HG03558 (cell line): ENCODE data around the gene HUS1B.
"Not testable (repeated sequence)": the region's sequence is repeated elsewhere in the genome, so short reads cannot be mapped to it uniquely, and the experiment has no call there.

ENCODE experiments used
- ATAC-seq: cut with Tn5 transposase; IDR thresholded peaks from one replicate; pipeline ENCODE4 v1.9.1; 2021; ENCODE audit warnings: moderate number of reproducible peaks; ENCODE audit not compliant: unreplicated experiment; ENCODE audit errors: extremely low read depth

The HUS1B gene

DNA sequence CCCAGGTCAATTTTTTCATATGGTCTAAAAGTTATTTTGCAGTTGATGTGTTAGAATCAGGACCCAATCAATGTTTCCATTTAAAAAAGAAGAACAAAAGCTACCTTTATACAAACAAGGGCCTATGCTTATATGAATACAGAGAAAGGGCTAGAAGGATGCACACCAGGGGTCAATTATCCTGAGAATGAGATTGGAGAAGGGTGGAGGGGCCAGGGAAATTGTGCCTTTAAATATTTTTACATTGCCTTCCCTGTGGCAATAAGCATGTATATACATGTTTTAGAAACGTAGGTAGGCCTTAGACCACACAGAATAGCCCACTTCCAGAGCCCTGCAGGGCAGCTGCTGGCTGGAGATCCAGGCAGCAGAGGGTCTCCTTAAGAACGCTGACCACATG, 23.4 kb upstream of the HUS1B start:
- ATAC-seq = no peak

DNA sequence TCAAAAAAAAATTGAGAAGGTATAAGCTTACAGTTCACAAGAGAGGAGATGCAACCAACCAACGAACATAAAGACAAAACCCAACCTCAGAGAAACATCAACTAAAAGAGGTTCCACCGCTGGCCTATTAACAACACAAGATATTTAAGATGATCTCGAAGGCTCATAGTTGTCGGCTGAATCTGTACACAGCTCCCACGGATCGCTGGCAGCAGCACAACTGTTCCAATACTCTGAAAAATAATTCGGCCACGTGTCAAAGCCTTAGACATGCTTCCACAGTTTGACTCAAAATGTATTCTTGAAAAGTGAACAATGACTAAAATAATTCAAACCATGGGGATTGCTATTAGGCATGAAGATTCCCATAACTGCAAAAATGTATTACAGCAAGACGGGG, 22.4 kb upstream of the HUS1B start:
- no peak for ATAC-seq

- ATAC-seq = no peak
Observed at GRCh38 chr6:678520-678919, 21.6 kb upstream of the HUS1B start.

GRCh38 chr6:677919-678318, 21.0 kb upstream of the HUS1B start:
- no peak for ATAC-seq

DNA sequence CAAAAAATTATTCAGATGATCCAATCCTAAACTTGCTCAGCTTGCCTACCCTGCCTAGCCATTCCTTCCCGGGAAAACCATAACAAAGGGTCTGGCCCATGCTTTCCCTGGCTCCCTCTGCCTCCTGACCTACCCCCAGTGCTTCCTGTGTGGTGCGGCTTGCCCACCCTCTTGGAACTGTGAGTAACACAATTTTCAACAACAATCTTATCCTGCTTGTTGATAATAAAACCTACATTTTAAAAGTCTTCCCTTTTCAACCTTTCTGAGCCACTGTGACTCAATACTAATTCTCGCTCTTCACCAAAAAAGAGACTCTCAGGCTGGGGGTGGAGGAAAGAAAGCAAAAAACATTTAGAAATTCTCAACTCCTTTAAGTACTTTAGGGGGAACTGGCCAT, 18.1 kb upstream of the HUS1B start:
- no peak for ATAC-seq

GRCh38 chr6:674406-674805, 17.5 kb upstream of the HUS1B start:
- no peak for ATAC-seq

DNA sequence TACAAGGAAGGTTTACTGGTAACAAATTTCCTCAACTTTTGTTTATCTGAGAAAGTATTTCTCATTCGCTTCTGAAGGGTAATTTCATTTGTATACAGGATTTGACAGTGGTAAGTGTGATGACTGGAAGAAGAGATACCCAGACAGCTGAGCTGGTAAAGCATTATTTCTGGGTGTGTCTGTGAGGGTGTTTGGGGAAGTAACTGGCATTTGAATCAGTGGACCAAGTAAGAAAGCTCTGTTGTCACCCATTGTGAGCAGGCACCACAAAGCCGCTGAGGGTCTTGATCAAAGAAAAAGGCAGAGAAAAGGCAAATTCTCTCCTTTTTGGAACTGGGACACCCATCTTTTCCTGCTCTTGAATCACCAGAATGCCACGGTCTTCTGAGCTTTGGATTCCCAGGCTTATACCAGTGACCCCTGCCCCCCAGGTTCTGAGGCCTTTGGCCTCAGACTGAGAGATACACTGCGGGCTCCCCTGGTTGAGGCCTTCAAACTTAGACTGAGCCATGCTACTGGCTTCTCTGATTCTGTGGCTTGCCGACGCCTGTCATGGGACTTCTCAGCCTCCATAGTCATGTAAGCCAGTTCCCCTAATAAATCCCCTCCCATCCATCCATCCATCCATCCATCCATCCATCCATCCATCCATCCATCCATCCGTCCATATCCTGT, 10.5 kb upstream of the HUS1B start:
- no peak for ATAC-seq

GRCh38 chr6:665403-666267, 8.7 kb upstream of the HUS1B start:
- no peak for ATAC-seq

GRCh38 chr6:663788-664187, 6.9 kb upstream of the HUS1B start:
- not testable (repeated sequence) for ATAC-seq

DNA sequence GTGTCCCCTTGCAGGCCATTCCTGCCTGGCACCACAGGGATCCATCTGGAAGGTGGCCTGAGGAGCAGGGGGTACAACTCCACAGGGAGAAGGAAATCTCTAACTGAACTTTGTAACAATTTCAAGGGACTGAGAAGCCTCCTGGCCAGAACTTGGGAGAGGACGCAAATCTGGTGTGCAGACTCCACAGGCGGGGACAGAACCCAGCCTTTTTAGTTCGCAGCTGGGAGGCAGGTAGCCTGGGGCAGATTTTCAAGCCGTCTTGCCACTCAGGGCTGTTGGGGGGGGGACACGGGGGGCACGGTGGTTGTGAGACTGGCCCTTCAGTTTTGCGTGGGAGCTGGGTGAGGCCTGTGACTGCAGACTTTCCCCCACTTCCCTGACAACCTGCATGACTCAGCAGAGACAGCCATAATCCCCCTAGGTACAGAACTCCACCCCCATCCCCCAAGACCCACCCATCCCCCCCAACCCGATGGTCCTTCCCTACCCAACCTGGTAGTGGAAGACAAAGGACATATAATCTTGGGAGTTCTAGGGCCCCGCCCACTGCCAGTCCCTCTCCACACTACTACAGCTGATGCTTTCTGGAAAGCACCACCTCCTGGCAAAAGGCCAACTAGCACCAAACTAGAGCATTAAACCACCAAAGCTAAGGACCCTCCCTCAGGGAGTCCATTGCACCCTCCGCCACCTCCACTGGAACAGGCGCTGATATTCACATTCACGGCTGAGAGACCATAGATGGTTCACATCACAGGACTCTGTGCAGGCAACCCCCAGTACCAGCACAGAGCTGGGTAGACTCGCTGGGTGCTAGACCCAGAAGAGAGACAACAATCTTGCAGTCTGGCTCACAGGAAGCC, 3.0 kb upstream of the HUS1B start:
- ATAC-seq = no peak

DNA sequence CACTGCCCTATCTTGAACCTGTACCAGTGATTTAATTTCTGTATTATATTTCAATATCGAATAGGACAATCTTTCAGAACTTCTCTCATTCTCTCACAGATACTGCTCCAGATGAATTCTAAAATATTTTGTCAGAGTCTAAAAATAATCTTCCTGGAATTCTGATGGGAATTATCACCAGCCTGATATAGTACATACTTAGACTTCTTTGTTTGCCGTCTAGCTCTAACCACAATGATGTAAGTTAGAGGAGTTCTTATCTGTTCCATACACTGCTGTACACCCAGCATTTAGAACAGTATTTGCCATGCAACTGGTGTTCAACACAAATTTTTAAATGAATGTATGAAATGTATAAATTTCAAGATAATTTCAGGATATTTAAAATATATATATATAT, 1.3 kb upstream of the HUS1B start:
- ATAC-seq = no peak

DNA sequence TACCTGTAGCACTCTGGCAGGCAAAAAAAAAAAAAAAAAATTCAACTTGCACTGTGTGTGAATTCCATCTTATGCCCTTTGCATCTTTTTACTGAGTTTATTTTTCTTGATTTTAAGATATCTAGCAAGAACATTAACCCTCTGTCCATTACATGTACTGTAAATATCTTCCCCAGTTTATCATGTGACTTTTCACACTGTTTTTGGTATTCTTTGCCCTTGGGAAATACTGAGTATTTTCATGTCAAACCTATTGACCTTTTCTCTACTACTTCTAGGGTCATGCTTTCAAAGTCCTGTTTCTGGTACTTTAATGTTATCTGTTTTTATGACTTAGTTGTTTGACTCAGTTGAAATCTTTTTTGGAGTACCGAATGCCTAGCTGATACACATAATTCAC, 843 bp upstream of the HUS1B start:
- no peak for ATAC-seq

DNA sequence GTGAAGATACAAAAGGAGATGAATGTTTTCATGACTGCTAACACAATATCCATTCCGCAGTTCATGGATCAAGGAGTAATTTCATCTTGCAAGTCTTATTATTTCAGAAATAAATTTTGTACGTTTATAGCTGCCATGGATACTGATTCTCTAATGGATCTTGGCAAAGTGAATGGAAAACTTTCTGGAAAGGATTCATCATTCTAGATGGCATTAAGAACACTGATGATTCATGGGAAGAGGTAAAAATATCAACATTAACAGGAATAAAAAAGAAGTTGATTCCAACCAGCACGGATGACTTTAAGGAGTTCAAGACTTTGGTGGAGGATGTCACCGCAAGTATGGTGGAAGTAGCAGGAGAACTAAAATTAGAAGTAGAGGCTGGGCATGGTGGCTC, 2.8 kb downstream of the HUS1B start:
- ATAC-seq = no peak

- no peak for ATAC-seq
Observed at GRCh38 chr6:652865-653264, 4.0 kb downstream of the HUS1B start.

GRCh38 chr6:650098-650497, 6.8 kb downstream of the HUS1B start:
- no peak for ATAC-seq

GRCh38 chr6:642805-643204, 14.1 kb downstream of the HUS1B start:
- ATAC-seq = no peak

DNA sequence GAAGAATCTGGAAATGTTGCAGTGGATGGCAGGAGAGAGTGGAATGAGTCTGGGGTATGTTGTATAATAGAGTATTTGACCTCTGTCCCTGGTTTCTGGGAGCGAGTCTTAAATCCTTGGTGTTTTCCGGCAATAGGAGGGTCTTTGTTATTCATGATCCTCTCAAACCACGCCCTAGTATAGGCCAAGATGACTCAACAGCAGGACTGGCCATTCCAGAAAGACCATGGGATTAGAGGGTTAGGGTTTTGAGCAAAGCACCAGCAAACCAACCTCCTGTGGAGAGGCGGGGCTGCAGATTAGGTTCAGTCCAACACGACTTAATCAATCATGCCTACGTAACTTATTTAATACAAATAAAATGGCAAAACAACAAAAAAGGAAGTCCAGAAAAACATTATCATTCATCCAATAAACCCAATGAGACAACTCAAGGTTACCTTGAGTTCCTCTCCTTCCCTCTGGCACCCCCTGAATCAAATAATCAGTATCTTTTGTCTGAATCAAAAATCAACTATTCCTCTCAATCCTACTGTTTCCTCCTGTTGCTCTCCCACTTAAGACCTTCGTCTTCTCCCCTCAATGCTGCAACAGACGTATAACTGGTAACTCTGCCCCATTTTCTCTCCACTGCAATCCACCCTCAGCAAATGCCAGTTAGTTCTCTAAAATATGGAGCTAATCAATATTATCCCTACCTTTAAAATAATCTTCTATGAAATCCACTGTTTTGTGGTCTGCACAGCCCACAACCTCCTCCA, 15.5 kb downstream of the HUS1B start:
- ATAC-seq = no peak

DNA sequence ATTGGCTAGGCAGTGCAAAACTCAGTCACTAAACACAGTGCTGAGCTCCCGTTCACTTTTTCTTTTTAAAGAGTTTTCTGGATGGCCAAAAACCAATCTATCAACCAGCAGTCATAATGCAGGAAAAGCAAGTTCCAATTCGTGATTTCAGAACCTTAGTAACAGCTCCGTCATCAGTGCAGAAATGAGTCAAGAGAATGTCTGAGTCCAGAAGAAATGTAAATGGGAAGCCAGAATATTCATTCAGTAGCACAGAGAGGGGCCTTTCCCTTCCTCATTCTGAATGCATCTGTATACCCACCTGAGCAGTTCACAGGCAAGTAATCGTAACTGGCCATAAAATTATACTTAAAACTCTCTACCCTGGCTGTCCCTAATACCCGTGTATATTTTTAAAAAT, 20.4 kb downstream of the HUS1B start:
- peak; percentile 75 for ATAC-seq

GRCh38 chr6:635233-635632, 21.7 kb downstream of the HUS1B start:
- no peak for ATAC-seq

DNA sequence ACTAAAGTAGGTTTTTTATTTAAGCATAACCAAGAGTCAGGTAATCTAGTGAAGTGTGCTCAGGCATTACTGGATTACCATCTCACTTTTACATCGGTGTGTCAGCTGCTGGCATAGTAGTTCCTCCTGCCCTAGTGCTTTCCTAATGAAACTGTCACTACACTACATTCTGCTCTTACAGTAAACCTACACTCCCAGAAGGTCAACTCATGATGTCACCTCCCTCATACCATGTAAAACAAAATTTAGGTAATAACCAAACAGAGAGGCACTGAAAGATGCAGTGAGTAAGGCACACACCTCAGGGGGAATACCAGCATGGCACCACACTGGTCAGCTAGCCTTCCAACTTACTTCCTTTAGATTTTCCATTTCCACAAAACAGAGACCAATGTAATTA, 23.3 kb downstream of the HUS1B start:
- ATAC-seq = no peak
